Ovary (tissue), 3 donors: Measurements from ENCODE around the gene PSMB7.

Experiments
- EP300 ChIP-seq: sonication (generic); formaldehyde crosslinking; IDR thresholded peaks from one replicate; pipeline ENCODE4 v1.6.1; 2017; ENCODE audit warnings: antibody characterized with exemption
- POLR2A ChIP-seq: fragments of 450-650 bp; IDR thresholded peaks from one replicate; pipeline ENCODE4 v1.6.1; 2017; ENCODE audit warnings: antibody characterized with exemption, mild to moderate bottlenecking, moderate library complexity
- TF ChIP-seq, protein P1 (sequence below), 3 donors: fragments of 450-650 bp in 2 of 3; fragments of 200-600 bp in 1 of 3; IDR thresholded peaks; one replicate each; pipeline versions ENCODE4 v1.5.1 to v1.8.0; 2016 to 2022; ENCODE audit warnings: antibody characterized with exemption in 3 of 3, mild to moderate bottlenecking in 1 of 3
- donor health status: DM: no; HTN: no; CAD: no.

DNA sequence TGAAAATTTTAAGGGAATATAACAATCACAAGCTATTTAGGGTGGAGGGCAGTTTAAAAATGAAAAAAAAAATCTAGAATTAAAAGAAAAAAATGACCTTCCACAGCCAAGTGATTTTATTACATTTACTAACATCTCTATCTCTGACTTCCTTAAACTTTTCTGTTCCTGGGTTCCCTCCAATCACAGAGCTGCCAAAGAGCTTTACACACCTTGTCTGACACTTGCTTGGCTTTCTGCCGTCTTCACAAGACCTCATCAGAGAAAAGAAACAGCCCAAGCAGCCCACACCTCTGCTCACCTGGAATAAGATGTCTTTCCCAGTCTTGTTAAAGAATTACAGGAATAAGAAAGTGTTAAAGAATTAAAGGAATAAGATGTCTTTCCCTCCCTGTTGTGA lies 38.9 kb downstream of the PSMB7 start:
- no peak for TF ChIP-seq POLR2A
- TF ChIP-seq, protein P1, sequence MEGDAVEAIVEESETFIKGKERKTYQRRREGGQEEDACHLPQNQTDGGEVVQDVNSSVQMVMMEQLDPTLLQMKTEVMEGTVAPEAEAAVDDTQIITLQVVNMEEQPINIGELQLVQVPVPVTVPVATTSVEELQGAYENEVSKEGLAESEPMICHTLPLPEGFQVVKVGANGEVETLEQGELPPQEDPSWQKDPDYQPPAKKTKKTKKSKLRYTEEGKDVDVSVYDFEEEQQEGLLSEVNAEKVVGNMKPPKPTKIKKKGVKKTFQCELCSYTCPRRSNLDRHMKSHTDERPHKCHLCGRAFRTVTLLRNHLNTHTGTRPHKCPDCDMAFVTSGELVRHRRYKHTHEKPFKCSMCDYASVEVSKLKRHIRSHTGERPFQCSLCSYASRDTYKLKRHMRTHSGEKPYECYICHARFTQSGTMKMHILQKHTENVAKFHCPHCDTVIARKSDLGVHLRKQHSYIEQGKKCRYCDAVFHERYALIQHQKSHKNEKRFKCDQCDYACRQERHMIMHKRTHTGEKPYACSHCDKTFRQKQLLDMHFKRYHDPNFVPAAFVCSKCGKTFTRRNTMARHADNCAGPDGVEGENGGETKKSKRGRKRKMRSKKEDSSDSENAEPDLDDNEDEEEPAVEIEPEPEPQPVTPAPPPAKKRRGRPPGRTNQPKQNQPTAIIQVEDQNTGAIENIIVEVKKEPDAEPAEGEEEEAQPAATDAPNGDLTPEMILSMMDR (IDR thresholded peaks at IDR 0.05) = no peak
- TF ChIP-seq EP300 = no peak
